Neural cell (in vitro differentiated cells): ENCODE results near the gene HUWE1.

ENCODE experiments used
- CTCF ChIP-seq: fragments of 450-650 bp; IDR thresholded peaks from 2 replicates; pipeline ENCODE4 v1.5.1; 2014; ENCODE audit warnings: antibody characterized with exemption, mild to moderate bottlenecking, moderate library complexity; ENCODE audit not compliant: poor library complexity, severe bottlenecking
- EZH2 ChIP-seq: fragments of 200-600, 300-800 bp; shearing (Covaris generic), sonication (generic); IDR thresholded peaks from 2 replicates; pipeline ENCODE4 v1.6.1; 2014; ENCODE audit warnings: antibody characterized with exemption, low read length, borderline replicate concordance, mild to moderate bottlenecking; ENCODE audit not compliant: insufficient read depth, poor library complexity, severe bottlenecking
- SMC3 ChIP-seq: fragments of 450-650 bp; conservative IDR thresholded peaks from 2 replicates; pipeline ENCODE4 v1.6.1; 2014; ENCODE audit warnings: antibody characterized with exemption, mild to moderate bottlenecking, moderate library complexity; ENCODE audit not compliant: poor library complexity
- TAF1 ChIP-seq: IDR thresholded peaks from 2 replicates; pipeline ENCODE4 v1.6.1; 2012; ENCODE audit warnings: low read depth

- no peak for TF ChIP-seq CTCF
- TF ChIP-seq TAF1 = no peak
- no peak for TF ChIP-seq SMC3
- TF ChIP-seq EZH2 = no peak
Observed at GRCh38 chrX:53606456-53606855, 80.1 kb downstream of the HUWE1 start.
